Natural killer cell (primary cell): ENCODE measurements around the gene DDAH1. TPM values are rescaled to one million over a fixed set of nuclear protein-coding genes. Genes with fewer than 3 reads are reported as not detected.

Source experiments
- ATAC-seq, 3 donors: fragments of 150-1000 bp in 2 of 3; fragments of 200-7000 bp in 1 of 3; cut with Tn5 transposase; 1 replicate in 1 of 3; 2 replicates in 2 of 3; pipeline ENCODE4 v1.10.0; 2021; ENCODE audit warnings: mild to moderate bottlenecking in 2 of 3, moderate library complexity in 2 of 3
- DNase-seq, 2 donors: peaks; one replicate each; pipeline versions ENCODE4 v3.0.0 to v3.0.0-alpha.2; 2013 to 2021; ENCODE audit warnings: mixed read lengths in 1 of 2
- H3K27ac ChIP-seq: one replicate; pipeline ENCODE4 v1.5.1; 2013; ENCODE audit warnings: mild to moderate bottlenecking, low read length
- H3K27me3 ChIP-seq: one replicate; pipeline ENCODE4 v1.6.1; 2013; ENCODE audit warnings: low read length; ENCODE audit not compliant: control insufficient read depth, insufficient read depth
- H3K36me3 ChIP-seq: one replicate; pipeline ENCODE4 v1.6.1; 2013; ENCODE audit warnings: low read length; ENCODE audit not compliant: control insufficient read depth, insufficient read depth
- H3K4me1 ChIP-seq: one replicate; pipeline ENCODE4 v1.6.1; 2013; ENCODE audit warnings: low read length; ENCODE audit not compliant: control insufficient read depth, insufficient read depth
- H3K4me3 ChIP-seq: one replicate; pipeline ENCODE4 v1.5.1; 2013; ENCODE audit warnings: low read length
- H3K9me3 ChIP-seq: one replicate; pipeline ENCODE4 v1.6.1; 2013; ENCODE audit warnings: low read length; ENCODE audit not compliant: control insufficient read depth, insufficient read depth
- H3K27ac Mint-ChIP-seq, 2 donors: one replicate each; pipeline ENCODE4 v1.8.0; 2022; ENCODE audit warnings: mild to moderate bottlenecking in 2 of 2, mixed read lengths in 2 of 2, moderate library complexity in 1 of 2
- H3K27me3 Mint-ChIP-seq, 2 donors: one replicate each; pipeline ENCODE4 v1.8.0; 2022; ENCODE audit warnings: low read depth in 2 of 2, mixed read lengths in 2 of 2
- H3K36me3 Mint-ChIP-seq: one replicate; pipeline ENCODE4 v1.8.0; 2022; ENCODE audit warnings: mixed read lengths
- H3K4me1 Mint-ChIP-seq, 2 donors: one replicate each; pipeline ENCODE4 v1.8.0; 2022; ENCODE audit warnings: mixed read lengths in 2 of 2
- H3K4me3 Mint-ChIP-seq: one replicate; pipeline ENCODE4 v1.8.0; 2022; ENCODE audit warnings: mild to moderate bottlenecking, moderate library complexity, mixed read lengths
- H3K9me3 Mint-ChIP-seq, 2 donors: one replicate each; pipeline ENCODE4 v1.8.0; 2022; ENCODE audit warnings: mixed read lengths in 2 of 2
- CTCF ChIP-seq: fragments of 200-600 bp; IDR thresholded peaks from one replicate; pipeline ENCODE4 v1.8.0; 2022; ENCODE audit warnings: antibody characterized with exemption
- WGBS: methylation state at CpG from one replicate; pipeline ENCODE4 v1.1.7; 2013; ENCODE audit warnings: missing lambda C conversion rate; ENCODE audit not compliant: insufficient coverage; 5-methylcytosine and 5-hydroxymethylcytosine counted together
- intact Hi-C: fragments of 100-400 bp; cut with micrococcal nuclease; formaldehyde crosslinking; loops from one replicate; pipeline ENCODE4 v1.14.2; 2022
- total RNA-seq, 4 donors: library from RNA; stranded (reverse); fragments of 120-200 nt in 1 of 4; gene quantifications; one replicate each; pipeline versions ENCODE4 v1.2.3 to v1.2.4, GENCODE V29; 2013 to 2022

The DDAH1 gene
- total RNA-seq, 3 donors from 2014 or later (not counting 1 experiment from before 2014, with no cell fraction given) = 0.07 to 0.20 TPM; not detected in 1

GRCh38 chr1:85303440-85304162 is 161.4 kb downstream of the DDAH1 start:
- H3K27me3 Mint-ChIP-seq = peaks cover 48 to 56% of the 10 kb centered on the region in 2 donors

GRCh38 chr1:85300140-85300539 is 164.8 kb downstream of the DDAH1 start:
- Mint-ChIP-seq H3K9me3 (no peaks in the 10 kb centered on the region), H3K4me3 (no peak overlapping the region), H3K27me3 (peaks cover 39 to 43% of the 10 kb centered on the region in 2 donors), H3K36me3 (no peaks in the 10 kb centered on the region), H3K4me1 (peaks cover 29 to 30% of the 10 kb centered on the region in 2 donors), H3K27ac (no peak overlapping the region)
- no peak for DNase-seq
- no peaks in the 10 kb centered on the region for H3K9me3 ChIP-seq
- no peak overlapping the region for H3K27ac ChIP-seq
- H3K4me1 ChIP-seq = peaks cover 19% of the 10 kb centered on the region
- H3K4me3 ChIP-seq = no peak overlapping the region
- TF ChIP-seq CTCF = no peak
- 73% methylated on average over 3 of the region's 3 CpGs for WGBS
- H3K36me3 ChIP-seq = no peaks in the 10 kb centered on the region
- ATAC-seq = no peak
- intact Hi-C loops = no loop called here
- peaks cover 7% of the 10 kb centered on the region for H3K27me3 ChIP-seq

More at GRCh38 chr1:85303440-85304162, 161.4 kb downstream of the DDAH1 start:
- H3K9me3 Mint-ChIP-seq = no peaks in the 10 kb centered on the region
- H3K36me3 ChIP-seq = no peaks in the 10 kb centered on the region
- no peak overlapping the region for H3K27ac ChIP-seq
- WGBS = 97% methylated on average over 4 of the region's 4 CpGs
- intact Hi-C loops = no loop called here
- H3K36me3 Mint-ChIP-seq = no peaks in the 10 kb centered on the region
- peaks cover 15 to 23% of the 10 kb centered on the region in 2 donors for H3K4me1 Mint-ChIP-seq
- no peak overlapping the region for H3K27ac Mint-ChIP-seq
- peaks cover 18% of the 10 kb centered on the region for H3K27me3 ChIP-seq
- no peak overlapping the region for H3K4me3 ChIP-seq
- no peaks in the 10 kb centered on the region for H3K9me3 ChIP-seq
- no peak for DNase-seq
- TF ChIP-seq CTCF = no peak
- H3K4me3 Mint-ChIP-seq = no peak overlapping the region
- peaks cover 13% of the 10 kb centered on the region for H3K4me1 ChIP-seq
- no peak for ATAC-seq

- Histone ChIP-seq H3K36me3 (no peaks in the 10 kb centered on the region), H3K9me3 (no peaks in the 10 kb centered on the region), H3K27ac (peak overlapping the region; percentile 9), H3K4me3 (no peak overlapping the region), H3K27me3 (peaks cover 6% of the 10 kb centered on the region), H3K4me1 (peaks cover 19% of the 10 kb centered on the region)
- no peaks in the 10 kb centered on the region for H3K36me3 Mint-ChIP-seq
- no peaks in the 10 kb centered on the region for H3K9me3 Mint-ChIP-seq
- ATAC-seq = peak; percentile 90 to 99 (median 92)
- 12% methylated on average over 10 of the region's 11 CpGs for WGBS
- peaks cover 29 to 30% of the 10 kb centered on the region in 2 donors for H3K4me1 Mint-ChIP-seq
- peak overlapping the region; percentile 79 for H3K4me3 Mint-ChIP-seq
- H3K27me3 Mint-ChIP-seq = peaks cover 38 to 53% of the 10 kb centered on the region in 2 donors
- peak; percentile 60 to 82 for DNase-seq
- intact Hi-C loops = loop anchor here (1.0 kb wide), 1 partner anchor 22 kb away; the partner anchor contains the start of gene BCL10
- TF ChIP-seq CTCF = no peak
- peak overlapping the region; percentile 50 to 75 for H3K27ac Mint-ChIP-seq
Observed at GRCh38 chr1:85297855-85298629, 166.9 kb downstream of the DDAH1 start.
